Measurements from ENCODE around the gene NCF4.

NCF4 gene

DNA sequence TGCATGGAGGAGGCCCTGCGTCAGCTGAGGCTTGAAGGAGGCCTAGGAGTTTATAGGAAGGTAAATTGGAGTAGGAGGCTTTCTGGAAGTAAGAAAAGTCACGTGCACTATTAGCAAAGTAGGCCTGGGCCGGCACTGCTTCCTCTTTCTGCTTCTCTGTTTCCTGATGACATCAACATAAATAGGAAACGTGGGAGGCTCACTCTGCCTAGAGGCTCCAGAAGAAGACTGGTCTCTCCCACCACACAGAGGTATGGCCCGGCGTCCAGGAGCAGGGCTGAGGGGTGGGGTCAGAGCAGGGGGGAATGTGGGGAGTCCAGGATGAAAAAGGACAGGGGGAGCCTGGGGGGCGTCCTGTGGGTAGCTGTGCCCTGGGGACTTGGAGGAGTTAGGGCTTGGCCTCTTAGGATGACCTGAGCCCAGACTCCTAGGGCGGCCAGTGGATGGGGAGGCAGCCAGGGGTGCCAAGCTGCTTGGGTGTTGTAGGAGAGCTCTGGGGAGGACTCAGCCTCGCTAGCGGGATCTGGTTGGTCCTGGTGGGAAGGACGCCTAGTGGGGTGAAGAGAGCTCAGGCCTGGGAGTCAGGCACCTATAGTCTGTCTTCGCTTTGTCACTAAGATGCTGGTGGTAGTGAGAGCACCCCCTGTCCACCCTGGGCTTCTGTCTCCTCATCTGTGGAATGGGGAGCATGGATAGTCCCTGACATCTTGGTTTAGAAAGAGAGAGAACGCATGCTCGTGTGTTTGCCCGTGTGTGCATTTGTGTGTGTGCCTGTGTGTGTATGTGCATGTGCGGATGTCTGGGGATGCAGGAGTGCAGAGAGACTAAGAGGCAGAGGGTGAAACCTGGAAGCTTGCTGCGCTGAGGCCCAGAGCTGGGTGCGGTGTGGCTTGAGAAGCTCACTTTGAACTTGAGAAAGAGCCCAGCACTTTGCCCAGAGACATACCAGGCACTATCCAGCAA is 52.9 kb downstream of the NCF4 start, which contains the start of gene CSF2RB:
TSS of gene CSF2RB (plus strand) at position 202 of the 963 bp plus-strand sequence. CDS start 8,580 bp downstream, outside the sequence.
- Histone ChIP-seq H3K4me3 (ENCODE audit: low read depth in 1 of 5, low read length in 5 of 5) (peak within 1 kb of the TSS; percentile 45 to 68 (median 60)), H3K9me3 (ENCODE audit: control insufficient read depth in 5 of 5, low read length in 5 of 5) (peaks cover 0 to 3% (median 2%) of the 10 kb centered on the region in 5 donors), H3K36me3 (ENCODE audit: control insufficient read depth in 5 of 5, insufficient read depth in 5 of 5, low read length in 5 of 5) (peaks cover 0 to 2% (median 0%) of the 10 kb centered on the region in 5 donors), H3K9ac (ENCODE audit: low read length in 5 of 5) (peak within 1 kb of the TSS in 3 of 5 donors; percentile 48 to 64 (median 52)), H3K27me3 (ENCODE audit: control insufficient read depth in 5 of 5, insufficient read depth in 4 of 5, low read length in 5 of 5) (peaks cover 0 to 7% (median 3%) of the 10 kb centered on the region in 5 donors), H3K4me1 (ENCODE audit: control insufficient read depth in 5 of 5, insufficient read depth in 5 of 5, low read length in 5 of 5) (peaks cover 0 to 15% (median 4%) of the 10 kb centered on the region in 5 donors), H3K27ac (ENCODE audit: low read depth, low read length) (peak within 1 kb of the TSS; percentile 46)

DNA sequence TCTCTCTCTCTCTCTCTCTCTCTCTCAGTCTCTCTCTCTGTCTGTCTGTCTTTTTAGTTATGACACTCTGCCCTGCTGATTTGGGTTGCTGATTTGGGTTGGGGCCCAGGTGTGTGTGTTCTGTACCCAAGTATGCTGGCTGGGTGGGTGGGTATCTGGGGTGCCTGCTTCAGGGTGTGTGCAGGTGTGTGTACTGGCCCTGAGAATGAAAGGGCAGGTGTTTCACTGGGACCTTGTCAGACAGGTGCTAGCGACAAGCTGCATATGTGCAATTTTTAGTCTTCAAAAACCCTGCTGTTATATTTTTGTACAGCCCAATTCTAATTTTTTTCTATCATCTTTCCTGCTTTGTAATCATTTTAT is 53.6 kb downstream of the NCF4 start:
- Histone ChIP-seq H3K27ac (ENCODE audit: low read depth, low read length) (no peak overlapping the region), H3K9ac (ENCODE audit: low read length in 5 of 5) (no peak overlapping the region), H3K27me3 (ENCODE audit: control insufficient read depth in 5 of 5, insufficient read depth in 4 of 5, low read length in 5 of 5) (peaks cover 0 to 7% (median 3%) of the 10 kb centered on the region in 5 donors), H3K4me1 (ENCODE audit: control insufficient read depth in 5 of 5, insufficient read depth in 5 of 5, low read length in 5 of 5) (peaks cover 0 to 15% (median 4%) of the 10 kb centered on the region in 5 donors), H3K9me3 (ENCODE audit: control insufficient read depth in 5 of 5, low read length in 5 of 5) (peaks cover 0 to 7% (median 6%) of the 10 kb centered on the region in 5 donors), H3K36me3 (ENCODE audit: control insufficient read depth in 5 of 5, insufficient read depth in 5 of 5, low read length in 5 of 5) (peaks cover 0 to 2% (median 0%) of the 10 kb centered on the region in 5 donors), H3K4me3 (ENCODE audit: low read depth in 1 of 5, low read length in 5 of 5) (peak overlapping the region in 4 of 5 donors; percentile 51 to 68 (median 62))

DNA sequence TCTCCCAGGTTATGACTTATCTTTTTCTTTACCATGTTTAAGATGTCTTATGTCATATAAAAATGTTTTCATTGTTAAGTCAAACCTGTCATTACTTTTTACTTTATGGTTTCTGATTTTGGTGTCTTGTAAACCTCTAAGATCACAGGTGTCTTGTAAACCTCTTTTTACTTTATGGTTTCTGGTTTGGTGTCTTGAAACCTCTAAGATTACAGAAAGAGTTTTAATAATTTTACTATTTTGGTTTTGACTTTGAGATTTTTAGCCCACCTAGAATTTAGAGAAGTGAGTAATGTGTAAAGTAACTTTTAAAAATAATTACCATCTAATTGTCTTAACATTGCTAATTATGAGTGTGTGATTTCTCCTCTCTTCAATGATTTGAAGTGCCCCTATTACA is 55.2 kb downstream of the NCF4 start:
- Histone ChIP-seq H3K4me3 (ENCODE audit: low read depth in 1 of 5, low read length in 5 of 5) (no peak overlapping the region), H3K36me3 (ENCODE audit: control insufficient read depth in 5 of 5, insufficient read depth in 5 of 5, low read length in 5 of 5) (peaks cover 0 to 2% (median 0%) of the 10 kb centered on the region in 5 donors), H3K4me1 (ENCODE audit: control insufficient read depth in 5 of 5, insufficient read depth in 5 of 5, low read length in 5 of 5) (peaks cover 0 to 17% (median 4%) of the 10 kb centered on the region in 5 donors), H3K9ac (ENCODE audit: low read length in 5 of 5) (no peak overlapping the region), H3K27me3 (ENCODE audit: control insufficient read depth in 5 of 5, insufficient read depth in 4 of 5, low read length in 5 of 5) (peaks cover 0 to 7% (median 3%) of the 10 kb centered on the region in 5 donors), H3K9me3 (ENCODE audit: control insufficient read depth in 5 of 5, low read length in 5 of 5) (peaks cover 0 to 7% (median 6%) of the 10 kb centered on the region in 5 donors), H3K27ac (ENCODE audit: low read depth, low read length) (no peak overlapping the region)

DNA sequence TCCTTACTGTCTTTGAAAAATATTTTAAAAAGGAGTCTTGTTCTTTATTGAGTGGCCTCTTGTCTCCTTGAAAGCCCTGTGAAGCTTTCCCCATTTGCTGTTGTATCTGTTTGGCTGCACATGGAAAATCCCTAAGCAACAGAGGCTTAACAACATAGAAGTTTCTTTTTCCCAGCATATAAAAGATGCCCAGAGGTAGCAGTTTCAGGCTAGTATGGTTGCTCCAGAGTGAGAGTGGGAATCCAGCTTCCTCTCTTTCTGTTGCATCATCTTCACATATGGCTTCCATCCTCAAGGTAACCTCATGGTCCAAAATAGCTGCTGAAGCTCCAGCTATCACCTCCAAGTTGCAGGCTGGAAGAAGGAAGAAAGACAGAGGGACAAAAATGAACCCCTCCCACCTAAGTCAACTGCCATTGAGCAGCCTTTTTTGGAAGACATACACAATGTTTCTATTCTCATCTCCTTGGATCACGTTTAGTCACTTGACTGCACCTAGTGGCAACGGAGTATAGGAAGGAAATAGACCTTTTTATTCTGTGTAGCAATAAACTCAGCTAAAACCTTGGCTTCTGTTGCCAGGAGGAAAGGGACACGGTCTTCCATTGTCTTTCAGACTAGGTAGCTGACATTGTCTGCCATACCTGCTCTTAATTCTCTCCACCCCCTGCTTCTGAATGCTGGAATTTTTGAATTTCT is 57.9 kb downstream of the NCF4 start:
- Histone ChIP-seq H3K9me3 (ENCODE audit: control insufficient read depth in 5 of 5, low read length in 5 of 5) (peaks cover 0 to 7% (median 6%) of the 10 kb centered on the region in 5 donors), H3K27ac (ENCODE audit: low read depth, low read length) (no peak overlapping the region), H3K36me3 (ENCODE audit: control insufficient read depth in 5 of 5, insufficient read depth in 5 of 5, low read length in 5 of 5) (peaks cover 0 to 4% (median 0%) of the 10 kb centered on the region in 5 donors), H3K27me3 (ENCODE audit: control insufficient read depth in 5 of 5, insufficient read depth in 4 of 5, low read length in 5 of 5) (peaks cover 13 to 22% (median 17%) of the 10 kb centered on the region in 5 donors), H3K4me3 (ENCODE audit: low read depth in 1 of 5, low read length in 5 of 5) (no peak overlapping the region), H3K9ac (ENCODE audit: low read length in 5 of 5) (no peak overlapping the region), H3K4me1 (ENCODE audit: control insufficient read depth in 5 of 5, insufficient read depth in 5 of 5, low read length in 5 of 5) (peaks cover 0 to 19% (median 6%) of the 10 kb centered on the region in 5 donors)

DNA sequence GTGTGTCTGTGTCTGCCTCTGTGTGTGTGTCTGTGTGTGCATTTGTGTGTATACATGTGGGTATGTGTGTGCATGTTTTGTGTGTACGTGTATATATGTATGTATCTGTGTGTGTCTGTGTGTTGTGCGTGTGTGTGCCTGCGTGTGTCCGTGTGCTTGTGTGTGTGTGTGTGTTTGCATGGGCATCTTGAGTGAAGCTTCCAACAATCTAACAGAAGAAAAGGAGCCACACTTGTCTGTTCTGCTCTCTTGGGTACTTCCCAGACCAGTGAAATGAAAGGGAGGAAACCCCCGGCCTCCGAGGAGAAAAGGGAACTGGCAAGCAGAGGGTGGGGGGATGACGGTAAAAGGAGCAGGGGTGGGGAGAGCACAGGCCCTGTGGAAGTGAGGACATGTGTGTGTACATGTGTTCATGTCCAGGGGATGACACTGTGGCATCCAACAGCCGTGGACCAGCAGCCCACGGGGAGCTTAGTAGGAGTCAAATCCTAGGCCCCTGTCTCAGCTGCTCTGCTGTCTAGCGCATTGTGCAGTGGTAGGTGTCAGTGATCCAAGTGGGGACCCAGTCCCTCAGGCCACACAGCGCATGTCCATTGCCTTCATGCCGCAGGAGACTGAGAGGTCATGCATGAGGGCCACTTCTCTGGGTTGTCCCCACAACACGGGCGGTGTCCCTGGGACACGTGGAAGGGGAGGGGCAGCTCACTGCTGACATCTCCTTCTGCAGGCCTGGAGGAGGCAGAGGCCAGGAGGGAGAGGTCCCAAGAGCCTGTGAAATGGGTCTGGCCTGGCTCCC is 60.7 kb downstream of the NCF4 start:
- H3K9ac ChIP-seq (ENCODE audit: low read length in 5 of 5), result no peak overlapping the region
- H3K27ac ChIP-seq (ENCODE audit: low read depth, low read length), result no peak overlapping the region
- H3K36me3 ChIP-seq (ENCODE audit: control insufficient read depth in 5 of 5, insufficient read depth in 5 of 5, low read length in 5 of 5), result peaks cover 0 to 22% (median 2%) of the 10 kb centered on the region in 5 donors
- peaks cover 0 to 7% (median 6%) of the 10 kb centered on the region in 5 donors for H3K9me3 ChIP-seq (ENCODE audit: control insufficient read depth in 5 of 5, low read length in 5 of 5)
- peaks cover 0 to 16% (median 6%) of the 10 kb centered on the region in 5 donors for H3K4me1 ChIP-seq (ENCODE audit: control insufficient read depth in 5 of 5, insufficient read depth in 5 of 5, low read length in 5 of 5)
- H3K4me3 ChIP-seq (ENCODE audit: low read depth in 1 of 5, low read length in 5 of 5), result no peak overlapping the region
- H3K27me3 ChIP-seq (ENCODE audit: control insufficient read depth in 5 of 5, insufficient read depth in 4 of 5, low read length in 5 of 5), result peaks cover 13 to 26% (median 23%) of the 10 kb centered on the region in 5 donors

DNA sequence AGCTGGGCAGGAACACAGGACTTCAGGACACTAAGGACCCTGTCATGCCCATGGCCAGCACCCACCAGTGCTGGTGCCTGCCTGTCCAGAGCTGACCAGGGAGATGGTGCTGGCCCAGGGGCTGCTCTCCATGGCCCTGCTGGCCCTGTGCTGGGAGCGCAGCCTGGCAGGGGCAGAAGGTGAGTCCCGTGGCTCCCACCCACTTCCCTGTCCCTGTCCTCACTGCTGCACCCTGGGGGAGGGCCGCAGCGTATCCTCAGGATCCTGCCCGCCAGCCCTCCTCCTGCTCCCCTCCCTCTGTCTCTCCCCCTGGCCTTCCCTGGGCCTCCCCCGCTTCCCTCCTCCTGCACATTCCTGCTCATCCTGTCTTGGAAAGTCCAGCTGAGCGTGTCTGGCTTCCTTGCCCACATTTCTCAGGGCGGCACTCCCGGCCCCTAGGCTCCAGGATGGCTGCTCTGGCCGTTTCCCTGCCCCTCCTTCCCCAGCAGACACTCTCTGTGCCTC is 61.4 kb downstream of the NCF4 start:
- Histone ChIP-seq H3K27ac (ENCODE audit: low read depth, low read length) (no peak overlapping the region), H3K9me3 (ENCODE audit: control insufficient read depth in 5 of 5, low read length in 5 of 5) (peaks cover 0 to 7% (median 6%) of the 10 kb centered on the region in 5 donors), H3K4me3 (ENCODE audit: low read depth in 1 of 5, low read length in 5 of 5) (no peak overlapping the region), H3K4me1 (ENCODE audit: control insufficient read depth in 5 of 5, insufficient read depth in 5 of 5, low read length in 5 of 5) (peaks cover 0 to 16% (median 6%) of the 10 kb centered on the region in 5 donors), H3K36me3 (ENCODE audit: control insufficient read depth in 5 of 5, insufficient read depth in 5 of 5, low read length in 5 of 5) (peaks cover 0 to 27% (median 3%) of the 10 kb centered on the region in 5 donors), H3K27me3 (ENCODE audit: control insufficient read depth in 5 of 5, insufficient read depth in 4 of 5, low read length in 5 of 5) (peaks cover 13 to 31% (median 23%) of the 10 kb centered on the region in 5 donors), H3K9ac (ENCODE audit: low read length in 5 of 5) (no peak overlapping the region)

DNA sequence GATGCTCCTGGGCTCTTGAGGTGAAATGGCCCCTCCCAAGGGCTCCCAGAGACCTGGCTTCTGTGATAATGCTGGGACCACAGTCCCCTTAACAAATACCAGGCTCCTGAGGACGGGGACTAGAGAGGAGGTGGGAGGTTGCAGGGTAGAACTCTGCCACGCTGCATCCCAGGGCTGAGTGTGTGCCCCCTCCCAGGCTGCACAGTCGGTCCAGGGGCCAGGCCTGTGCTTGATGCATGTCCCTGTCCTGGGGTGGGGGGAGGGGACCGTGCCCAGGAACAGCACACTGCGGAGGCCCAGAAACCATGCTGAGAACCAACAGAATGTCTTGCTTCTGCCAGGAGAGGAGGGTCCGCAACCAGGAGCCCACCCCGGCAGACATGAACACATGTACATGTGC is 61.9 kb downstream of the NCF4 start:
- Histone ChIP-seq H3K27ac (ENCODE audit: low read depth, low read length) (no peak overlapping the region), H3K27me3 (ENCODE audit: control insufficient read depth in 5 of 5, insufficient read depth in 4 of 5, low read length in 5 of 5) (peaks cover 13 to 31% (median 27%) of the 10 kb centered on the region in 5 donors), H3K9me3 (ENCODE audit: control insufficient read depth in 5 of 5, low read length in 5 of 5) (peaks cover 0 to 7% (median 6%) of the 10 kb centered on the region in 5 donors), H3K4me3 (ENCODE audit: low read depth in 1 of 5, low read length in 5 of 5) (no peak overlapping the region), H3K4me1 (ENCODE audit: control insufficient read depth in 5 of 5, insufficient read depth in 5 of 5, low read length in 5 of 5) (peaks cover 0 to 16% (median 6%) of the 10 kb centered on the region in 5 donors), H3K9ac (ENCODE audit: low read length in 5 of 5) (no peak overlapping the region), H3K36me3 (ENCODE audit: control insufficient read depth in 5 of 5, insufficient read depth in 5 of 5, low read length in 5 of 5) (peaks cover 0 to 29% (median 3%) of the 10 kb centered on the region in 5 donors)

DNA sequence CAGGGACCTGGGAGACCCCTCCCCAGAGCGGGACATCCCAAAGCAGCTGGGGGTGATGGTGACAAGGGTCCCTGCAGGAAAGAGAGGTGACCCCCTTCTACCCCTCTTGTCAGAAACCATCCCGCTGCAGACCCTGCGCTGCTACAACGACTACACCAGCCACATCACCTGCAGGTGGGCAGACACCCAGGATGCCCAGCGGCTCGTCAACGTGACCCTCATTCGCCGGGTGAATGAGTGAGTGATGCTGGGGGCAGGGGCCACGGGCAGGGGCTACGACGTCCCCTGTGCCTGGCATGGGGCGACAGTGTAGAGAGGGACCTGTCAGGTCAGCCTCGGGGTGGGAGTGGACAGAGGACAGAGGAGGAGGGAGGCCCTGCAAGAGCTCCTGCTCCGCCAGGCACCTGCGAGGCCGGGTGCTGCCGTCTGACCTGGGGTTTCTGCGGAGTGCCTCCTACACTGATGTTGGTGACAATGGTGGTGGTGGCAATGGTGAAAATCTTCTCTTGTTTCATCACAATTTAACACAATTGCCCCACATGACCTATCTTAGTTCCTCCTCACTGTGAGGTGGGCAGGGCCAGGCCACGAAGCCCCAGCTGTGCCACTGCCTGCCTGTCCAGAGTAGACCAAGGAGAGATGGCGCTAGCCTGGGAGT is 62.5 kb downstream of the NCF4 start:
- H3K27me3 ChIP-seq (ENCODE audit: control insufficient read depth in 5 of 5, insufficient read depth in 4 of 5, low read length in 5 of 5), result peaks cover 13 to 36% (median 28%) of the 10 kb centered on the region in 5 donors
- no peak overlapping the region for H3K4me3 ChIP-seq (ENCODE audit: low read depth in 1 of 5, low read length in 5 of 5)
- H3K9me3 ChIP-seq (ENCODE audit: control insufficient read depth in 5 of 5, low read length in 5 of 5), result peaks cover 0 to 7% (median 6%) of the 10 kb centered on the region in 5 donors
- no peak overlapping the region for H3K27ac ChIP-seq (ENCODE audit: low read depth, low read length)
- peaks cover 0 to 16% (median 6%) of the 10 kb centered on the region in 5 donors for H3K4me1 ChIP-seq (ENCODE audit: control insufficient read depth in 5 of 5, insufficient read depth in 5 of 5, low read length in 5 of 5)
- peaks cover 0 to 29% (median 3%) of the 10 kb centered on the region in 5 donors for H3K36me3 ChIP-seq (ENCODE audit: control insufficient read depth in 5 of 5, insufficient read depth in 5 of 5, low read length in 5 of 5)
- H3K9ac ChIP-seq (ENCODE audit: low read length in 5 of 5), result no peak overlapping the region

All from subcutaneous abdominal adipose tissue (tissue), 5 donors.